GM20431 (cell line): ENCODE results near the gene NFASC.

Source experiments
- in situ Hi-C: fragments of 300-500 bp; cut with MseI, MboI; formaldehyde crosslinking; loops from one replicate; pipeline ENCODE4 v1.15.0; 2020; ENCODE audit warnings: low sequenced_read_pairs; ENCODE audit not compliant: unreplicated experiment

NFASC gene

DNA sequence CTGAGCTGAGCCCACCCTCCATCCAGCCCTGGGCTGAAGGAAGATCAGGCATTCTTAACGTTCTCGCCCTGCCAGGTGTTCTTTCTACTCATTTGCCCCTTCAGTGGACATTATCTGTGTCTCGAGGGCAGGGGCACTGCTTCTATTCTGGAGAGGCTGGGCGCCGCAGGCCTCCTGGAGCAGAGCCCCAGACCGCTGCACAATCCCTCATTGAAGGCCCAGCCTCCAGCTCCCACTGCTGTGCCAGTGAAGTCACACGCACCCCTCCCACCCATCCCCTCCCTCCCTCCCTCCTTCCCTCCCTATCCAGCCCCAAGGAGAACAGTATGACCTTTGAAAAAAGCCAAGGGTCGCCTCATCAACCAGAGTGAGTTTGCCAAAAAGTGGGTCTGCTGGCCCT lies 76.7 kb downstream of the NFASC start:
- in situ Hi-C loops = no loop called here

DNA sequence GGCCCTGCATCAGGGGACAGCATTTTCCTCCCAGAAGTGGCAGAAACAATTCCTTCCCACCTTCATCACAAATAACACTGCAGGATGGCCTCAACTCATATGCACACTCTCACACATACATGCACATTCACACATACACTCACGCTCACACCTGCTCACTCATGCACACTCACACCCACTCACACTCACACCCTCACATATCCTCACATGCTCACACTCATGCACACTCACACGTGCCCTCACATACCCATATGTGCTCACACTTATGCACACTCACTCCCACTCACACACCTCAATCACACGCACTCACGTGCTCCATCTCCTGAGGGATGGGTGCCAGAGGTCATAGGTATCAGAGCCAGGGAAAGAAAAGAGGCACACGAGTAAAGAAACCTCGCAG lies 77.1 kb downstream of the NFASC start:
- in situ Hi-C loops = no loop called here

DNA sequence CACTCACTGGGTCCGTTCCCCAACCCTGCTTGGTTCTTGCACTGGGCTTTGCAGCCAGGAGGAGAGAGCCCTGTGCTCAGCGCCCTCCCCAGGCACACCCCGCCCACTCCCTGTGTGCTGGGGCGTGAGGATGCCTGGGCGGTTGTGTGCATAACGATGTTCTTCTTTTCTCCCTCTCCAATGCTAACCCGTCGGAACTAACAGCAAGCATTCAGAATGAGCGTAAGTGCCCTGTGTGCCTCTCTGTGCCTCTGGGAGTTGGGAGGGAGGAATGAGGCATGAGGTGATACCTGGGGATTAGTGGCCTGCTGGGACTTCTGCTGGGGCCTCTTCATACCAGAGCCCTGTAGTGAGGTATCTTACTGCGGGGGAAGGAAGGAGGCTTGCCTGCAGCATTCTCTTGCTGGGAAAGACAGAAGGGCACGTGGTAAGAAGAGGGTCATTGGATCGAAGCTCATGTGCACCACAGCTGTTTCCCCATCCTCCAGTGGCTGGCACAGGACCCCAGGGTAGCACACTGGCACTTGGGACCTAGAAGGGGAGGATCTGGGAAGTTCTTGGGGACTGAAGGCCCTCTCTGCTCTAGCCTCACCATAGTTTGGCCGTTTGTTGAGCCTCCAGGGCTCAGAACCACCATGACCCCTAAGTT lies 79.8 kb downstream of the NFASC start:
- in situ Hi-C loops = no loop called here

DNA sequence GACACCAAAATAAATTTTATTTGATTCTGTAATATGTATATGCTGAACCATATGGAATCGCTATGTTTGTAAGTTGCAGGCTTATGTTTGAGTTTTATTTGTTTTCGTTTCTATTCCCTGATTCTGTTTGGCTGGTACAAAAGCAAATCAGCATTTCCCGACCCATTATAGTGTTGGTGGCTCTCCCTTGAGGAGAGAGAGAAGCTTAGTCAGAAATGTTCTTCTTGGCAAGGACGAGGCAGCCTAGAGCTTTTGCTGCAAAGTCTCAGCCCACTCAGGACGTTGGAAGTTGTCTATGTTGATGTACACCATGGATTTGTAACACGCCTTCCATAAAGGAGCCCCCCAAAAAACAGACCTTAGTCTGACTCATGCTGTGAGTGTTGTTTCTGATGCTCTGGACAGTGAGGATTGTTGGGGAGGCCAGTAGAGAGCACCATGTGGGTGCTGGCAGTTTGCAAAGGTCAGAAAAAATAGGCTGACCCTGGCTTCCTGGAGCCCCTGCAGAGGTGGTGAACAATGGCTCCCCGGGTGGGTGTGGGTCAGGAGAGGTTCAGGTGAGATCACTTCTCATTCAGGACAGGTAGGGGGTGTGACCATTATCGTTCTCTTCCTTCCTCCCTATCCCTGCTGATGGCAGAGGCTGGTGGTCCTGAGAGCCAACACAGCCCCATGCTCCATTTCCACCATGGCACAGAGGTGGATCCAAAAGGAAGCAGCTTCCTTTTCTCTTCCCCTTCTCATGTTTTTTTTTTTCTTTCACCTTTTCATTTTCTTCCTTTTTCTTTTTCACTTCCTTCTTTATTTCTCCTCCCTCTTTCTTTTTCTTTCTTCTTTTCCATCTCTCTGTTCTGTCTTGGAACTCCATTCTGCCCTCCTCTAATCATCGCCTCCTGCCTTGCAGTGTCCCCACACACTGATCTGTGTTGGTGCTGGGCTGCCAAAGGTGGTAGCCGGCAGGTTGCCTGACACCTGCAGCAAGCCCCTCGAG lies 88.0 kb downstream of the NFASC start:
- in situ Hi-C loops = no loop called here

DNA sequence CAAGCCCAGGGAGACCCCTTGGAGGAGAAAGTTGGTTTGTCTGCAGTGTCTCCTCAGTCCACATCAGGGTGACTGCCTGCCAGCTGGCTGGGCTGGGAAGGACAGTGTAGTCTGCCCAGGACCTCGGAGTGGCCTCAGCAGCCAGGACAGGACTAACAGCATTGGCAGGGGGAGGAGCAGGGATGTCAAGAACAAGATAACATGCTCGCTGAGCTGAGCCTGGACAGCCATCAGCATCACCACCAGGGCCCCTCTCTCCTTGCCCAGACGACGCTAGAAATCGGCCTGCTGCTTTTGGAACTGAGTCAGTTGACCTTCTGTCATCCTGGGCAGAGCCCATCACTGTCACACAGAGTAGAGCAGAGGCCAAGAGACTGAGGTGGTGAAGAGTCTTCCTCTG lies 88.7 kb downstream of the NFASC start:
- in situ Hi-C loops = no loop called here

DNA sequence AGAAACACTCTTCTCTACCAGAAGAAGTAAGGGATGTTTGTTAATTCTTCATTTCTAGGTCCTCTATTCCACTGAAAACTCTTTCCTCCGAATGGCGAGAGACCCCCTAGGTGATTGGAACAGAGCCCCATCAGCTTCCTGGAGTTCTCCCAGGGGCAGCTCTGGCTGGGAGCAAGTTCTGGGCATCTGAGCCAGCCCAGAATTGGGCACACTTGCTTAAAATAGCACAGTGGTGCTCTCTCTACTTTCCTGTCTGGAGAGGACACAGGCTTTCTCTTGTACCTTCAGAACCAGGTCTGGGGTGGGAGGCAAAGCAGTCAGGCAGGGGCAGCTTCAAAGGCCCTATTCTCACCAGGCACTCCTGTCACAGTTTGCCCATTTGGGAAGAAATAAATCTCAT lies 89.2 kb downstream of the NFASC start:
- in situ Hi-C loops = no loop called here

DNA sequence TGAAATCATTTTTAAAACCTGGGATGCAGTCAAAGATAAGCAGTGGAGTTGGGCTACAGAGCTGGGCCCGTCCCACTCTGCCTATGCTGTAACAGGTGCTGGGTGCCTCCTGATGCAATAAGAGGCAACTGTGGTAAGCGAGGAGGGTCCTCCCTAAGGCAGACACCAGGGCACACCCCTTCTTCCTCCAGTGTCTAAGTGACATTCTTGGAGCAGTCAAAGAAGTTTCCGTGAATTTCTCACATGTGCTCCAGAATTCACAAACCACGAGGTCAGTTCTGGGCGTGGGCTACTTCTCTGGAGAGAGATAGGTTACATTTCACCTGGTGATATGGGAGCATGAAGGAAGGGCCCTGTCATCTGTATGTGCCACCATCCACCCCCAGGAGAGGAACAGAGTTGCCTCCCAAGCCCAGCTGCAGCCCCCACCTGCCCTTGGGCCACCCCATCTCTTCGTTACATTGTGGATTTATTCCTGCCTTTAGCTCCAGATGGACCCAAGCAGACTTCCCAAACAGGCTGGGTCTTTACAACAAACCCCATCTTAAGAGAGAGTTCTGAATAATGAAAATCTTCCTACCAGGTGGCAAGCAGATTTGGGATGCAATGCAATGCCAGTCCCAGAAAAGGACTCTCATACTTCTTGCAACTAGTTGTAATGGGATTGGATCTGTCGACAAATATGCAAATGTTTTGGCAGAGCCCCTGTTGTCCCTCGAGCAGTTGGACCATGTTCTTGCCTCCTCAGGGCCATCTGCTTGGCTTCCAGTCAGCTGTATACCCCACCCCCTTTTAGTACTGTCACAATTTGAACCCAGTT lies 89.9 kb downstream of the NFASC start:
- in situ Hi-C loops = no loop called here

DNA sequence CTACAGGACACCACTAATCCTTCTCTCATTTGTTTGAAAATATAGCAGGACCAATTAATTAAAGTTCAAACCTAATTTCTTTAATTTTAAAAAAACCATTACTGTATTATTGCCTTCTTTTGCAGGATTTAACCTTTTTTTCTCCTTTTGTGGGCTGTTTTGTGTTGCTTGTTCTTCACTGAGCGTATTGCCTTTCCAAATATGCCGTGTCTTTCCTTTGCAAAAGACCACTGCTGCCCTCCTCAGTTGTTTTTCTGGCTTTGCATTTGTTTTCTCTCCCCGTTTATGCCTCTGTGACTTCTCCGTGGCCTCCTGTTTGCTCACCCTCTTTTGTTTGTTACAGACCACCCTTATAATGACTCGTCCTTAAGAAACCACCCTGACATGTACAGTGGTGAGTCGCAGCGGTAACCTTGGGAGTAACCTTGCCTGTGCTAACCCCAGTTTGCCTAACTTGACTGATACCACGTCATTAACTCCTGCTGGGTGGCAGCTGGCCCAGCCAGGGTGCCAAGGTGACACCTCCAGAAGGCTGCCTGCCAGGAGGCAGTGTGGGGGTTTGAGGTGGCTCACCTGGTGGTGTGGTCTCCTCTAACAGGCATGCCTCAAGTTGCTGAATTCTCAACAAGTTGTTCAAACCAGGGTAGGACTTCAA lies 91.2 kb downstream of the NFASC start:
- in situ Hi-C loops = no loop called here

DNA sequence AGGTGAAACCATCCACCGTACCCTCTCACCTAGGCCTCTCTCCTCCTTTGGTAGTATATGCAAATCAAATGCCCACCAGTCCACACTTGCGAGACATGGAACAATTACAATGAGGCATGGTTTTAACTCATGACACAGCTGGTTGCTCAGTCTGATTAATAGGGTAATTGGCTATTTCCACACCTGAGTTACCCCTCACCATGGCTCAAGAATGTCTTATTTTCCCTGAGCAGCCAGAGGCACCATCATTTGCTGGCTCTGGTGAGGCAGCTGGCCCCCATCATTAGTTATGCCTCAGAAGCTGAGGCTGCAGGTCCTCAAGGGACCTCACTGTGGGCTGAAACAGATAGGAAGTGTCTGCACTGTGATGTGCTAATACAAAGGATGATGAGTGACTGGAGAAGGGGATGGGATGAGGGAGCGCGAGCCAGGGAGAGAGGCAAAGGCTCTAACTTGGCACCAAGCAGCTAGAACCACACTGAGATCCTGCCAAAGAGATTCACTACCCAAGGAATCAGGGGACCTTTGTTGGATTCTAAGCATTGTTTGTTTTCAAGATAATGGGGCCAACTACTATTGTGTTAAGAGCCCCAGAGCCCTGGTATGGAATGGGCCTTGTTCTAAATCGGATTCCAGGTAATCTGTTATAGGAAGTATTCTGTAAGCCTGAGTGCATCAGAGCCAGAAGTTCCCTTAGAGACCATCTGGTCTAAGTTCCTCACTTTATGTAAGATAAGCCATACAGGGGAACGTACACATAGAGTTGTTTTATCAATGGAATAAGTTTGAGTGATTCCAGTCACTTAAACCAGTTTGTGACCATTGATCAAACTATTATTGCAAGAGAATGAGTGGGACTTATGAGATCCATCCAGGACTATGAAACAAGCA lies 92.3 kb downstream of the NFASC start:
- in situ Hi-C loops = no loop called here

DNA sequence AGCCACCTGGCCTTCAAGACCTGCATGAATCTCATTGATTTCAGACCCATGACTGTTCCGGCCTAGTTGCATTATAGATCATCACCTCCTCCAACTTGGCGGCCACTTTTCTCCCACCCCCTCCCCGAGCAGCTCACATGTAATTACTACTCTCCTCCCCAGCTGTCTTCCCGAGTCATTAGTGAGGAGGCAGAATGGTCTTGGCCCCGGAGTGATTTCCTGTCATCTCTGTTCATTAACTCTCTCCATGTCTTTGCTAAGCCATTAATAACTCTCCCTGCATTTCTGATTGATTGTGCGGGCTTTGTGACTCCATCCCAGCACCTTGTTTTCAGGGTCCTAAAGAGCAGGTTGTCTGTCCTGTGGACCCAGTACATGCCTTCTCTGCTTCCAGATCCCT lies 96.8 kb downstream of the NFASC start:
- in situ Hi-C loops = no loop called here

DNA sequence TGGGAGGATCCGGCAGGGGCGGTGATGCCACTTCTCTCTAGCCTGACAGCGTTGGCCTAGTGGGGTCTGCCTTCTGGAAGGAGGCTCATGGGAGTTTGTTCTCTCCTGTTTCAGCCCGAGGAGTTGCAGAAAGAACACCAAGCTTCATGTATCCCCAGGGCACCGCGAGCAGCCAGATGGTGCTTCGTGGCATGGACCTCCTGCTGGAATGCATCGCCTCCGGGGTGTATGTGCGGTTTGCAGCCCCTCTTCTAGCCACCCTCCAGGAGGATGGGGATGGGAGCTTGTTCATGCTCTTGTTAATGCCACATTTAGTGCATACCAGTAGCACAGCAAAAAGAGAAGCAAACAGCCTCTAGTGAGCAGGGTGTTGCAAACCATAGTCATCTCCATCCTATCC lies 97.5 kb downstream of the NFASC start:
- in situ Hi-C loops = no loop called here

DNA sequence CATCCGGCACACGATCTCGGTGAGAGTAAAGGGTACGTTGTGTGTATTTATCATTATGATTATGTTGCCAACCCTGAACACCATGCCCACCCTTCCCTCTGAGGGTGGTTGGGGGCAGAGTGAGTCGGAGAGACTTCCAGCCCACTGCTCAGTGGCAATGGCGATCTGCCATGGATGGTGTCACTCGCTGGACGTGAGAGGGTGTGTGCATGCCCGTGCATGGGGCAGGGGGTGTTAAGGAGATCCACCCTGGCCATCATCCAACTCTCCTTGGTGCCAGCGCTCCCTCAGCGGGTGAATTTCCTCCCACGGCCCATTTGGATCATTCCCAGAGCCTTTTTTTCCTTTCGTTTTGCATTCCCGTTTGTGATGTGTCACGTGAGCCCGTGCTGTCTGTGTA lies 98.3 kb downstream of the NFASC start:
- in situ Hi-C loops = no loop called here

DNA sequence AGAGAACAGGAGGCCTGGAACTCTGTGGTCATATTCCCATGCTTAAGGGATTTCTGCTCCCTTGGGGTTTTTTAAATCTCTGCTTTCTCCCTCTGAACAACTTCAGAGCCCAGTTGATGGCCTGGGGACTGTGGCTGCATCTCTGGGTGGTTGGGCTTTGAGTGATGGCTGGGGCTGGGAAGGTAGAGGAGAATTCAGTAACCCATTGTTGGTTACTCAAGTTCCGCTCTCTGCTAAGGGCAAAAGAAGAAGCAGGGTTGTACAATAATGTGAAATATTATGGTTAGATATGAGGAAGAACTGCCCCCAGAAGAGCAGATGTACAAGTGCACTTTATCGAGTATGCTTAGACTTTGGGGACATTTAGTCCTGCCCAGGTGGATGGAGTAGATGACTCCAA lies 100.3 kb downstream of the NFASC start:
- in situ Hi-C loops = no loop called here

DNA sequence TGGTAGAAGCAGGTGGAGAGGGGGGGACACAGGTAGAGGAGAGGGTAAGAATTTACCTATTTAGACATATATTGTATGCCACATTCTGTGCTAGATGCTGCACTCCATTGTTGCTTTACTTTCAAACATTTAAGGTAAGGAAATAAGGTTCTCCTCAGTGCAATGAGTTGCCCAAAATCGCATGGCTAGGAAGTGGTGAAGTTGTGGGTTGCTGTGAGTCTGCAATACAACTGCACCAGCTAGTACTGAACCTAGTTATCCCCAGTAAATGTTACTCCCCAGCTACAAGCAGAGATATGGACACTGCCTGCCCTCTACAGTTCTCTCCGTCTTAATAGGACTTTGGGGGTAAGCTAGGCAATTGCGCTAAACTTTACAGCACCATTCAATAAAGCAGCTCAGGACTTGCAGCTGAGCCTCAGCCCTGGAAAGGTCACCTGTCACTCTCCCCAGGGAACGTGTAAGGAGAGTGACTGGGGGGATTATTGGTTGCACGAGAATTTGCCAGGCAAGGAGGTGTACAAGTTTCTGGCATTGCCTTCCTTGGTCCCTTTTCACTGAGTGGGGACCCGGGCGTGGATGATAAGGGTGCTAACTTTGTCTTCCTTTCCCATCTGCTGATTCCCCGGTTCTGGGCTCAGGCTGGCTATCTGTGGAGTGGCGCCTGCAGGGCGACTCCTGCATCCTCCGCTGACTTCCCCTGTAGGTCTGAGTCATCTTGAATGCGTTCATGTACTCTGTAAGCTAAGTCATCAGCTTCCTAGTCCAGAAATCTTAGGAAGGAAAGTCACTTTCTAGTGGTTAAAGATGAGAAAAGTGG lies 101.1 kb downstream of the NFASC start:
- in situ Hi-C loops = no loop called here

DNA sequence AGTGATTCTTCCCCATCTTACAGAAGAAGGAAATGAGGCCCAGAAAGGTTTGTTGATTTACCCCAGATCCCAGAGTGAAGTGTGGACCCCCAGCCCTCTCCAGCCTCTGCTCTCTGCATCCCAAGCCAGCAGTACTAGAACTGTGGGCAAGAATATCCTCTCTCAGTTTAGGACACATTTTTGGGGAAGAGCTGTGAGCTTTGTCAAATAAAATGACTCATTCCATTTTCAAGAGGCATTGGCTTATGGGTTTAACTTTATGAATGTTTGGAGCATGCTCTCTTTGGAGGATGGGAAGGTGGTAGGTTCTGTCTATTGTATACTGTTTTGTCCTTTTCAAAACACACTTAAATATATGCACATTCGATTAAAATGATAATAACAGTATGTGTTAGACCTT lies 101.8 kb downstream of the NFASC start:
- in situ Hi-C loops = no loop called here

DNA sequence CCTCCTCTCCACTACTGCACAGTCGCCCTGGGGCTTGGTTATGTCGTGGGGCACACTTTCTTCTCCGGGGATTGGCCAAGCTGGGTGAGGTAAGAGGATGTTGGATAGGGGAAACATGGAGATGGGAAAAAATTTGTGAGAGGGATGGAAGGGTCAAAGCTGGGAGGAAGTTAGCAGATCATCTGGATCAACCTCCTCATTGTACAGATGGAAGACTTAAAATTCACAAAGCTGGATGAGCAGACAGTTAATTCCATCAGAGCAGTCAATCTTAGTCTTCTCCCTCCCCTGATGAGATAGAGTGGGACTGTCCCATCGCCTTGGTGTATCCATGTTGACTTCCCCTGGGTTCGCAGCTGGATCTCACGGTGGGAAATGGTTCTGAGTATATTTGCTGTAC lies 102.8 kb downstream of the NFASC start:
- in situ Hi-C loops = no loop called here

DNA sequence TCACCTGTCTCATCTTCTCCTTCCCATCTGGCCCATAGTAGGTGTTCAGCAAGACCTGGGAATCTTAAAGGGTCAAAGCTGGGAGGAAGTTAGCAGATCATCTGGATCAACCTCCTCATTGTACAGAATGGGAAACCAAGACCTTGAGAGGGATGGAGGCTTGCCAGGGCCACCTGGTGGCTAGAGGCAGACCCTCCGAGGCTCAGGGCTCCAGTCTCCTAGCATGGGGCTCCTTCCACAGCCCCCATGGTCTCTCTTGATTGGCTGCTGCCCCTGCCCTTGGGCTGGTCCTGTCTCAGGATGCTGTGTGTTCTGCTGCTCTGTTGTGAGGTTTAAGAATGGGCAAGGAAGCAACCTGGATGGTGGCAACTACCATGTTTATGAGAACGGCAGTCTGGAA lies 103.7 kb downstream of the NFASC start:
- in situ Hi-C loops = no loop called here

DNA sequence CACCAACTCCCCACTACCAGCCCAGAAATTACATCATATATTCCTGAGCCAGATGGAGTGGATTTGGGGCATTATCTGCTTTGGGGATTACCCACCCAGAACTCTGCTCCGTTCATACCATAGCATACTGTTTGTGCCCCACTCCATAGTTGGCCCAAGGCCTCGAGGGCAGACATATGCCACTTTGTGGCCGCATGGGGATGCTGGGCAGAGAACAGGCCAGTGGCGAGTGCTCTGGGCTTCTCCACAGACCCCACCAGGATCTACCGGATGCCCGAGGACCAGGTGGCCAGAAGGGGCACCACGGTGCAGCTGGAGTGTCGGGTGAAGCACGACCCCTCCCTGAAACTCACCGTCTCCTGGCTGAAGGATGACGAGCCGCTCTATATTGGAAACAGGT lies 104.4 kb downstream of the NFASC start:
- in situ Hi-C loops = no loop called here
